ENCODE measurements around the gene MEX3D.

The MEX3D gene

DNA sequence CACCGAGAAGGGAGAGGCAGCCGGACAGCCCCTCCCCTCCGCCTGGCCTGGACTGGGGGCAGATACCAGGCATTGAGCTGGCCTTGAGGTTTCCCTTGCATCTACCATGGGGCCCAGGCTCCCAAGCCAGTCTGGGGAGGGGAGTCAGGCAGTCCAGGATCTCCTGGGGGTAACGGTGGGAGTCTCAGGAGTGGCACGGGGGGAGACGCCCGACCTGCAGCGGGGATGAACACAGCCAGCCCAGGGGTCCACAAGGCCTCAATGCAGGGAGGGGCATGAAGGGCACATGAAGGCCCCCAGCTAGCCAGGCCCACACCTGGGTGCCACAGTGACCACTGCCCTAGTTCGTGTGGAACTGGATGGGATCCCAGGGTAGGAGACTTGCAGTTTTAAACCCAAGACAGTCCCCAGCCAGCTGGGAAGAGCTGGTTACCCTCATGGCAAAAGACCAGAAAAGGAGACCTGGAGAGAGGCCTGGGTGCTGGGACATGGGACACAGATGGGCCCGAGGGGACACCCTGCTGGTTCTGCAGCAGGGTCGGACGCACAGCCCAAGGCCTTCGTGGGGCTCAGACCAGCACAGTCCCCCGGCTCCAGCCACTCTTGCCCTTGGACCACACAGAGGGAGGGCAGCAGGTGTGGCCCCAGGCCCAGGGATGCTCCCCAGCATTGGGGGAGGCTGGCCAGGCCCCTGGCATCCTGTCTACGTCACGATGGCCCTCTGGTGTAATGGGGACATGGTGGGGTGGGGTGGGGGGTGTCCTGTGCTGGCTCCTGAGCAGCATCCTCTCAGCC, 41.8 kb upstream of the MEX3D start:
- Histone ChIP-seq H2AFZ (ENCODE audit: low read depth, low read length) (no peak overlapping the region), H3K27me3 (ENCODE audit: insufficient read depth, low read length, poor library complexity) (no peaks in the 10 kb centered on the region), H3K27ac (ENCODE audit: low read length) (no peak overlapping the region), H3K4me3 (ENCODE audit: low read depth in 1 of 2, low read length in 2 of 2) (no peak overlapping the region), H3K36me3 (ENCODE audit: insufficient read depth, low read length) (peaks cover 56% of the 10 kb centered on the region), H3K4me2 (ENCODE audit: insufficient read depth, low read length) (no peak overlapping the region), H3K79me2 (ENCODE audit: insufficient read depth, low read length) (peaks cover 4% of the 10 kb centered on the region), H3K9ac (ENCODE audit: low read depth, low read length) (no peak overlapping the region), H3K9me3 (ENCODE audit: insufficient read depth, low read length, severe bottlenecking) (no peaks in the 10 kb centered on the region), H4K20me1 (ENCODE audit: insufficient read depth, low read length) (peaks cover 35% of the 10 kb centered on the region), H3K4me1 (ENCODE audit: insufficient read depth, low read length) (peaks cover 17% of the 10 kb centered on the region)
- DNase-seq, result no peak
- no peak for TF ChIP-seq EZH2 (IDR thresholded peaks at IDR 0.05; ENCODE audit: borderline replicate concordance, low read depth, low read length, severe bottlenecking)
- TF ChIP-seq, protein P1, sequence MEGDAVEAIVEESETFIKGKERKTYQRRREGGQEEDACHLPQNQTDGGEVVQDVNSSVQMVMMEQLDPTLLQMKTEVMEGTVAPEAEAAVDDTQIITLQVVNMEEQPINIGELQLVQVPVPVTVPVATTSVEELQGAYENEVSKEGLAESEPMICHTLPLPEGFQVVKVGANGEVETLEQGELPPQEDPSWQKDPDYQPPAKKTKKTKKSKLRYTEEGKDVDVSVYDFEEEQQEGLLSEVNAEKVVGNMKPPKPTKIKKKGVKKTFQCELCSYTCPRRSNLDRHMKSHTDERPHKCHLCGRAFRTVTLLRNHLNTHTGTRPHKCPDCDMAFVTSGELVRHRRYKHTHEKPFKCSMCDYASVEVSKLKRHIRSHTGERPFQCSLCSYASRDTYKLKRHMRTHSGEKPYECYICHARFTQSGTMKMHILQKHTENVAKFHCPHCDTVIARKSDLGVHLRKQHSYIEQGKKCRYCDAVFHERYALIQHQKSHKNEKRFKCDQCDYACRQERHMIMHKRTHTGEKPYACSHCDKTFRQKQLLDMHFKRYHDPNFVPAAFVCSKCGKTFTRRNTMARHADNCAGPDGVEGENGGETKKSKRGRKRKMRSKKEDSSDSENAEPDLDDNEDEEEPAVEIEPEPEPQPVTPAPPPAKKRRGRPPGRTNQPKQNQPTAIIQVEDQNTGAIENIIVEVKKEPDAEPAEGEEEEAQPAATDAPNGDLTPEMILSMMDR (IDR thresholded peaks at IDR 0.05; ENCODE audit: borderline replicate concordance, extremely low read depth, low read length, poor library complexity, severe bottlenecking), result no peak
- ATAC-seq (ENCODE audit: insufficient read depth, low read depth), result no peak

DNA sequence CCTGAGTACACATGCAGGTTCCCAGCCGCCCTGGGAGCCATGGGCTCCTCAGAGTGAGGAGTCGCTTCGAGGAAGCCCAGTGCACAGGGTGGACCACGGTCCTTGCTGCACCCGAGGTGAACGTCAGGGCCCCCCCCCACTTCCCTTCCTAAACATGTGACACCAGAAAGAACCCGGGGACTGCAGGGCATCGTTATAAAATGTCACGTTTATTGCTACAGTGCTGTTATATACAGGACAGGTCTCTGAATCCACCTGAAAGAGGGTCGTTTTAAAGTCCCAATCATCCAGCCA, 40.9 kb upstream of the MEX3D start:
- peaks cover 50% of the 10 kb centered on the region for H3K36me3 ChIP-seq (ENCODE audit: insufficient read depth, low read length)
- H2AFZ ChIP-seq (ENCODE audit: low read depth, low read length), result no peak overlapping the region
- ATAC-seq (ENCODE audit: insufficient read depth, low read depth), result no peak
- no peak overlapping the region for H3K4me2 ChIP-seq (ENCODE audit: insufficient read depth, low read length)
- TF ChIP-seq, protein P1 (IDR thresholded peaks at IDR 0.05; ENCODE audit: borderline replicate concordance, extremely low read depth, low read length, poor library complexity, severe bottlenecking), result no peak
- no peak for TF ChIP-seq EZH2 (IDR thresholded peaks at IDR 0.05; ENCODE audit: borderline replicate concordance, low read depth, low read length, severe bottlenecking)
- H3K4me1 ChIP-seq (ENCODE audit: insufficient read depth, low read length), result peaks cover 25% of the 10 kb centered on the region
- H3K9ac ChIP-seq (ENCODE audit: low read depth, low read length), result no peak overlapping the region
- no peaks in the 10 kb centered on the region for H3K9me3 ChIP-seq (ENCODE audit: insufficient read depth, low read length, severe bottlenecking)
- no peak overlapping the region for H3K4me3 ChIP-seq (ENCODE audit: low read depth in 1 of 2, low read length in 2 of 2)
- H3K79me2 ChIP-seq (ENCODE audit: insufficient read depth, low read length), result peaks cover 12% of the 10 kb centered on the region
- no peaks in the 10 kb centered on the region for H3K27me3 ChIP-seq (ENCODE audit: insufficient read depth, low read length, poor library complexity)
- no peak for DNase-seq
- peaks cover 35% of the 10 kb centered on the region for H4K20me1 ChIP-seq (ENCODE audit: insufficient read depth, low read length)
- H3K27ac ChIP-seq (ENCODE audit: low read length), result no peak overlapping the region

DNA sequence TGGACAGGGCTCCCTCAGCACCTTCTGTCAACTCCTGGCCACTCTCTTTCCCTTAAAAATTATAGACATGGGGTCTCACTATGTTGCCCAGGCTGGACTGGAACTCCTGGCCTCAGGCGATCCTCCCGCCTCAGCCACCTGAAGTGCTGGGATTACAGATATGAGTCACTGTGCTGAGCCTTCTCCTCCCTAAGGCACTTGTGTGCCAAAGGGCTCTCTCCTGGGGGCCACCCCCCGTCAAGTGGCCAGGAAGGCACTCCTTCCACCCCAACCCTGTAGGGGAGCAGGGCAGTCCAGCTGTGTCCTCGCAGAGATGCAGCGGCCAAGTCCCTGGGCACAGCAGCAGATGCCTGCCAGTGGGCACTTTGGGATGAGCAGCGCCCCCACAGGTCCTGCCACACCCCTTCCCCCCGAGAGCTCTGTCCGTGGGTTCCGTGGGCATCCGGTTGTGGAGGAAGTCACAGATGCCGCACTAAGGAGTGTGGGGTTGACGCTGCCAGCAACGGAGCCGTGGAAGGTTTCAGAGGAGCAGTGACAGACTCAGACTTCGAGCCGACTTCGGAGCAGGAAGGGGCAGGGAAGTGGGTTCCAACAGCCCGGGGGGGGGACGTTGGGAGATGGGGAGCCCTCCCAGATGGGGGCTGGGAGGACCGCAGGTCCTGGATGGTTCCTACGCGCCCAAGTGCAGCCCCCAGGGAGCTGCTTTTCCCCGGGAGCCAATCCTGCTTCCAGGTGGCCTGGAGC, 40.4 kb upstream of the MEX3D start:
- H4K20me1 ChIP-seq (ENCODE audit: insufficient read depth, low read length), result peaks cover 33% of the 10 kb centered on the region
- peaks cover 17% of the 10 kb centered on the region for H3K79me2 ChIP-seq (ENCODE audit: insufficient read depth, low read length)
- peaks cover 46% of the 10 kb centered on the region for H3K36me3 ChIP-seq (ENCODE audit: insufficient read depth, low read length)
- H2AFZ ChIP-seq (ENCODE audit: low read depth, low read length), result no peak overlapping the region
- H3K27ac ChIP-seq (ENCODE audit: low read length), result no peak overlapping the region
- H3K4me1 ChIP-seq (ENCODE audit: insufficient read depth, low read length), result peaks cover 30% of the 10 kb centered on the region
- H3K4me2 ChIP-seq (ENCODE audit: insufficient read depth, low read length), result no peak overlapping the region
- no peak for ATAC-seq (ENCODE audit: insufficient read depth, low read depth)
- H3K9me3 ChIP-seq (ENCODE audit: insufficient read depth, low read length, severe bottlenecking), result no peaks in the 10 kb centered on the region
- H3K27me3 ChIP-seq (ENCODE audit: insufficient read depth, low read length, poor library complexity), result no peaks in the 10 kb centered on the region
- DNase-seq, result no peak
- no peak overlapping the region for H3K4me3 ChIP-seq (ENCODE audit: low read depth in 1 of 2, low read length in 2 of 2)
- no peak overlapping the region for H3K9ac ChIP-seq (ENCODE audit: low read depth, low read length)
- TF ChIP-seq, protein P1 (IDR thresholded peaks at IDR 0.05; ENCODE audit: borderline replicate concordance, extremely low read depth, low read length, poor library complexity, severe bottlenecking), result no peak
- no peak for TF ChIP-seq EZH2 (IDR thresholded peaks at IDR 0.05; ENCODE audit: borderline replicate concordance, low read depth, low read length, severe bottlenecking)
